ENCODE measurements around the gene ROBO3.

Gene ROBO3

GRCh38 chr11:124918950-124919349, 53.7 kb downstream of the ROBO3 start, which contains the start of gene HEPN1 (continued):
- no peak for TF ChIP-seq ZBTB1 (tag by site-specific recombination; IDR thresholded peaks at IDR 0.05)
- TF ChIP-seq ZNF223 (tag by site-specific recombination; IDR thresholded peaks at IDR 0.05), result no peak
- no peak for TF ChIP-seq ZNF221 (tag by site-specific recombination; IDR thresholded peaks at IDR 0.05; ENCODE audit: borderline replicate concordance)
- no peak for TF ChIP-seq ZNF398 (tag by site-specific recombination; IDR thresholded peaks at IDR 0.05)
- no peak for TF ChIP-seq ZNF350 (tag by site-specific recombination; IDR thresholded peaks at IDR 0.05)
- TF ChIP-seq ZEB2 (tag by site-specific recombination; IDR thresholded peaks at IDR 0.05), result no peak
- no peak for TF ChIP-seq YY2 (tag by site-specific recombination; IDR thresholded peaks at IDR 0.05)

- no peak overlapping the region for H3K27ac ChIP-seq (ENCODE audit: extremely low read depth, low read depth, low read length)
- TF ChIP-seq ZSCAN5A (tag by site-specific recombination; IDR thresholded peaks at IDR 0.05), result no peak
- no peak for TF ChIP-seq ZBTB17 (tag by site-specific recombination; IDR thresholded peaks at IDR 0.05)
- no peak for TF ChIP-seq ZNF239 (tag by site-specific recombination; IDR thresholded peaks at IDR 0.05)
- TF ChIP-seq GFI1B (tag by site-specific recombination; IDR thresholded peaks at IDR 0.05), result no peak
- no peak for TF ChIP-seq ZNF157 (tag by site-specific recombination; IDR thresholded peaks at IDR 0.05)
- no peak for TF ChIP-seq PRDM1 (tag by site-specific recombination; IDR thresholded peaks at IDR 0.05)
- no peak for TF ChIP-seq ZNF394 (tag by site-specific recombination; IDR thresholded peaks at IDR 0.05; ENCODE audit: borderline replicate concordance)
- TF ChIP-seq ZNF138 (tag by site-specific recombination; IDR thresholded peaks at IDR 0.05; ENCODE audit: borderline replicate concordance), result no peak
- TF ChIP-seq ZSCAN30 (tag by site-specific recombination; IDR thresholded peaks at IDR 0.05), result no peak
- no peak for TF ChIP-seq PRDM6 (tag by site-specific recombination; IDR thresholded peaks at IDR 0.05)
- TF ChIP-seq ZNF600 (tag by site-specific recombination; IDR thresholded peaks at IDR 0.05), result no peak
- TF ChIP-seq HOXA7 (CRISPR knock-in tag; IDR thresholded peaks at IDR 0.05; ENCODE audit: borderline replicate concordance), result no peak
- TF ChIP-seq ZNF16 (tag by site-specific recombination; IDR thresholded peaks at IDR 0.05; ENCODE audit: low read depth), result no peak
- TF ChIP-seq ZNF544 (tag by site-specific recombination; IDR thresholded peaks at IDR 0.05), result no peak
- no peak for TF ChIP-seq ZNF555 (tag by site-specific recombination; conservative IDR thresholded peaks at IDR 0.05)
- no peak for TF ChIP-seq ZNF362 (tag by site-specific recombination; IDR thresholded peaks at IDR 0.05)
- TF ChIP-seq ZNF248 (tag by site-specific recombination; IDR thresholded peaks at IDR 0.05), result no peak
- TF ChIP-seq PRDM4 (tag by site-specific recombination; IDR thresholded peaks at IDR 0.05), result no peak
- no peak for TF ChIP-seq ZNF19 (tag by site-specific recombination; IDR thresholded peaks at IDR 0.05; ENCODE audit: low read depth)
- TF ChIP-seq ZBTB6 (tag by site-specific recombination; IDR thresholded peaks at IDR 0.05), result no peak
- no peak overlapping the region for H3K4me3 ChIP-seq (ENCODE audit: low read depth, low read length)
- H3K9me3 ChIP-seq (ENCODE audit: control insufficient read depth, insufficient read depth, low read depth, low read length), result no peaks in the 10 kb centered on the region
- H3K36me3 ChIP-seq (ENCODE audit: control insufficient read depth in 2 of 2, insufficient read depth in 1 of 2, low read length in 2 of 2), result no peaks in the 10 kb centered on the region
- no peaks in the 10 kb centered on the region for H3K4me1 ChIP-seq (ENCODE audit: control insufficient read depth, insufficient read depth, low read length)
- ChIA-PET POLR2A (interaction anchor here (0.6 to 2.2 kb wide), 5 partner anchors 19 to 503 kb away, joined by 3 to 11 read pairs (median 4); partner anchors contain the start of gene CCDC15), CTCF (interaction anchor here (0.6 to 1.7 kb wide), 4 partner anchors 11 to 53 kb away, joined by 3 to 5 read pairs (median 4); no protein-coding TSS in a partner anchor)
These were observed 54.7 kb downstream of the ROBO3 start for GRCh38 chr11:124919898-124920297.
